Measurements from ENCODE around the gene ANO6. TPM values are rescaled to one million over a fixed set of nuclear protein-coding genes. Genes with fewer than 3 reads are reported as not detected.
A peak's percentile ranks its signal among the peaks of the same experiment; 100 is the strongest.
"Not testable (repeated sequence)": the region's sequence is repeated elsewhere in the genome, so short reads cannot be mapped to it uniquely, and the experiment has no call there.

The ANO6 gene
- total and polyA plus RNA-seq, 4 donors = 8.7 to 102 (median 40.5) TPM

DNA sequence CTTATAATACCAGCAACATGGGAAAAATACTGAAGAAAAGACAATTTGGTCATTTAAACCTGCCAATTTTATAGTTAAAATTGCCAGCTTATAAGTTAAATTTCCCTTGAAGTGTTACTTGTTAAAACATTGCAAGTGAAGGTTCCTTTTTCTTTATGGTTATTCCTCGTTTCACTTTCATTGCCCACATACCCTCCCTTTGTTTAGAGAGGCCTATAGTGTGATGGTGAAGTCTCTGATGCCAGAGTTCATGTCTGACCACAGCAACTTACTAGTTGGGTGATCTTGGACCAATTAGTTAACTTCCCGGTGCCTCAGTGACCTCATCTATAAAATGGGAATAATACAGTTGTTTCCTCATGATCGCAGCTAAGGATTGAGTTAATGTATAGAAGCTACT, 173.5 kb downstream of the ANO6 start:
- ATAC-seq (ENCODE audit: insufficient read depth, low FRiP score) (no peak), DNase-seq (peak in 1 of 3 donors; percentile 12)
- Histone ChIP-seq H3K27me3 (ENCODE audit: control insufficient read depth in 3 of 3, insufficient read depth in 3 of 3, low read length in 2 of 3) (no peaks in the 10 kb centered on the region), H3K9me3 (ENCODE audit: control insufficient read depth in 4 of 4, insufficient read depth in 3 of 4, low read length in 3 of 4) (peaks cover 0 to 2% (median 0%) of the 10 kb centered on the region in 4 donors), H3K27ac (ENCODE audit: low read depth in 1 of 2, low read length in 1 of 2) (no peak overlapping the region), H3K4me1 (ENCODE audit: control insufficient read depth in 5 of 5, insufficient read depth in 5 of 5, low read length in 5 of 5) (no peaks in the 10 kb centered on the region), H3K36me3 (ENCODE audit: control insufficient read depth in 4 of 4, insufficient read depth in 4 of 4, low read length in 4 of 4) (peaks cover 8 to 23% (median 15%) of the 10 kb centered on the region in 4 donors), H3K9ac (ENCODE audit: insufficient read depth in 1 of 2, low read length in 2 of 2) (no peak overlapping the region), H3K4me3 (no peak overlapping the region)
- WGBS, 2 donors = 86 to 87% methylated on average over 3 of the region's 3 CpGs
- TF ChIP-seq, protein P1, sequence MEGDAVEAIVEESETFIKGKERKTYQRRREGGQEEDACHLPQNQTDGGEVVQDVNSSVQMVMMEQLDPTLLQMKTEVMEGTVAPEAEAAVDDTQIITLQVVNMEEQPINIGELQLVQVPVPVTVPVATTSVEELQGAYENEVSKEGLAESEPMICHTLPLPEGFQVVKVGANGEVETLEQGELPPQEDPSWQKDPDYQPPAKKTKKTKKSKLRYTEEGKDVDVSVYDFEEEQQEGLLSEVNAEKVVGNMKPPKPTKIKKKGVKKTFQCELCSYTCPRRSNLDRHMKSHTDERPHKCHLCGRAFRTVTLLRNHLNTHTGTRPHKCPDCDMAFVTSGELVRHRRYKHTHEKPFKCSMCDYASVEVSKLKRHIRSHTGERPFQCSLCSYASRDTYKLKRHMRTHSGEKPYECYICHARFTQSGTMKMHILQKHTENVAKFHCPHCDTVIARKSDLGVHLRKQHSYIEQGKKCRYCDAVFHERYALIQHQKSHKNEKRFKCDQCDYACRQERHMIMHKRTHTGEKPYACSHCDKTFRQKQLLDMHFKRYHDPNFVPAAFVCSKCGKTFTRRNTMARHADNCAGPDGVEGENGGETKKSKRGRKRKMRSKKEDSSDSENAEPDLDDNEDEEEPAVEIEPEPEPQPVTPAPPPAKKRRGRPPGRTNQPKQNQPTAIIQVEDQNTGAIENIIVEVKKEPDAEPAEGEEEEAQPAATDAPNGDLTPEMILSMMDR (IDR thresholded peaks at IDR 0.05; ENCODE audit: control extremely low read depth, extremely low read depth) = no peak

DNA sequence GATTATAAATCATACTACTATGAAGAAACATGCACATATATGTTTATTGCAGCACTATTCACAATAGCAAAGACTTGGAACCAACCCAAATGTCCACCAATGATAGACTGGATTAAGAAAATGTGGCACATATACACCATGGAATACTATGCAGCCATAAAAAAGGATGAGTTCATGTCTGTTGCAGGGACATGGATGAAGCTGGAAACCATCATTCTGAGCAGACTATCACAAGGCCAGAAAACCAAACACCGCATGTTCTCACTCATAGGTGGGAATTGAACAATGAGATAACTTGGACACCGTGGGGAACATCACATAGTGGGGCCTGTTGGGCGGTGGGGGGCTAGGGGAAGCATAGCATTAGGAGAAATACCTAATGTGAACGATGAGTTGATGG, 181.6 kb downstream of the ANO6 start:
- WGBS, 2 donors = 98 to 100% methylated on average over 4 of the region's 4 CpGs
- not testable (repeated sequence) for H3K9me3 ChIP-seq (ENCODE audit: control insufficient read depth in 4 of 4, insufficient read depth in 3 of 4, low read length in 3 of 4); H3K27me3 ChIP-seq (ENCODE audit: control insufficient read depth in 3 of 3, insufficient read depth in 3 of 3, low read length in 2 of 3); H3K9ac ChIP-seq (ENCODE audit: insufficient read depth in 1 of 2, low read length in 2 of 2); DNase-seq; H3K27ac ChIP-seq (ENCODE audit: low read depth in 1 of 2, low read length in 1 of 2); ATAC-seq (ENCODE audit: insufficient read depth, low FRiP score); H3K4me3 ChIP-seq; H3K4me1 ChIP-seq (ENCODE audit: control insufficient read depth in 5 of 5, insufficient read depth in 5 of 5, low read length in 5 of 5)
- peaks cover 3 to 10% (median 7%) of the 10 kb centered on the region in 4 donors for H3K36me3 ChIP-seq (ENCODE audit: control insufficient read depth in 4 of 4, insufficient read depth in 4 of 4, low read length in 4 of 4)

GRCh38 chr12:45398552-45398951, 182.7 kb downstream of the ANO6 start:
- ATAC-seq (ENCODE audit: insufficient read depth, low FRiP score) (no peak), DNase-seq (no peak)
- TF ChIP-seq, protein P1 (IDR thresholded peaks at IDR 0.05; ENCODE audit: control extremely low read depth, extremely low read depth) = no peak
- no peak overlapping the region for H3K27ac ChIP-seq (ENCODE audit: low read depth in 1 of 2, low read length in 1 of 2)
- H3K36me3 ChIP-seq (ENCODE audit: control insufficient read depth in 4 of 4, insufficient read depth in 4 of 4, low read length in 4 of 4) = peaks cover 3 to 15% (median 11%) of the 10 kb centered on the region in 4 donors
- no peak overlapping the region for H3K9ac ChIP-seq (ENCODE audit: insufficient read depth in 1 of 2, low read length in 2 of 2)
- WGBS, 2 donors = 85 to 88% methylated on average over 4 of the region's 4 CpGs
- no peaks in the 10 kb centered on the region for H3K27me3 ChIP-seq (ENCODE audit: control insufficient read depth in 3 of 3, insufficient read depth in 3 of 3, low read length in 2 of 3)
- H3K9me3 ChIP-seq (ENCODE audit: control insufficient read depth in 4 of 4, insufficient read depth in 3 of 4, low read length in 3 of 4) = no peaks in the 10 kb centered on the region
- H3K4me1 ChIP-seq (ENCODE audit: control insufficient read depth in 5 of 5, insufficient read depth in 5 of 5, low read length in 5 of 5) = peaks cover 0 to 4% (median 0%) of the 10 kb centered on the region in 5 donors
- H3K4me3 ChIP-seq = no peak overlapping the region

DNA sequence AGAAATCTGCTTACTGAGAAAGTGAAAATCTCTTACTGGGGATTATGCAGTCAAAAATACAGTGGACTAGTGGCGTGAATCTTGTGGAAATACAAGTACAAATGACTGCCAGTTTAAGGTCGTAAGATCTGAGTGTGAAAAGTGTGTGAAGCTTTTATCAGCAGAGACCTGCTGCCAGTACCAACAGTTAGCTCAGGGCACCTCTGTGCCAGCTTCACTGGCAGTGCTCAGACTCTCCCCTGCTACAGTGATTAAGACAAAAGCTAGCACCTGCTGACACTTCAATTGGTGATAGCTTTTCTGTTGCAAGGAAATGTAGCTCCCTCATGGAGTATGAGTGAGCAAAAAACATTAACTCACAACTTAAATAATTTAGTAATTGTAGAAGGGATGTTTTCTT, 185.1 kb downstream of the ANO6 start:
- Histone ChIP-seq H3K4me3 (no peak overlapping the region), H3K27ac (ENCODE audit: low read depth in 1 of 2, low read length in 1 of 2) (no peak overlapping the region), H3K36me3 (ENCODE audit: control insufficient read depth in 4 of 4, insufficient read depth in 4 of 4, low read length in 4 of 4) (peaks cover 9 to 21% (median 17%) of the 10 kb centered on the region in 4 donors), H3K9ac (ENCODE audit: insufficient read depth in 1 of 2, low read length in 2 of 2) (no peak overlapping the region), H3K4me1 (ENCODE audit: control insufficient read depth in 5 of 5, insufficient read depth in 5 of 5, low read length in 5 of 5) (peaks cover 0 to 7% (median 0%) of the 10 kb centered on the region in 5 donors), H3K9me3 (ENCODE audit: control insufficient read depth in 4 of 4, insufficient read depth in 3 of 4, low read length in 3 of 4) (no peaks in the 10 kb centered on the region), H3K27me3 (ENCODE audit: control insufficient read depth in 3 of 3, insufficient read depth in 3 of 3, low read length in 2 of 3) (no peaks in the 10 kb centered on the region)
- DNase-seq = no peak
- 80 to 91% methylated on average over 2 of the region's 2 CpGs for WGBS, 2 donors
- TF ChIP-seq, protein P1 (IDR thresholded peaks at IDR 0.05; ENCODE audit: control extremely low read depth, extremely low read depth) = no peak
- ATAC-seq (ENCODE audit: insufficient read depth, low FRiP score) = no peak
